Calu3 (cell line): ENCODE results near the gene CACNA1G. TPM values are rescaled to one million over a fixed set of nuclear protein-coding genes. Genes with fewer than 3 reads are reported as not detected.
A peak's percentile ranks its signal among the peaks of the same experiment; 100 is the strongest.

Source experiments
- BruUV-seq: library from RNA; stranded (reverse); fragments of 400-500 nt; replicated peaks from 2 replicates; lab custom pipeline; 2021; lab: Mats Ljungman, UMichigan
- CTCF ChIA-PET: fragments of 300-600 bp; sonication (Branson Sonifier 250); formaldehyde crosslinking; loops from one replicate; lab custom pipeline; 2022; ENCODE audit warnings: antibody characterized with exemption; lab: Charles Lee
- DNase-seq: peaks from one replicate; pipeline ENCODE4 v3.0.0; 2022
- H3K27ac Mint-ChIP-seq: one replicate; pipeline ENCODE4 v1.8.0; 2022; ENCODE audit warnings: mixed read lengths; ENCODE audit not compliant: unreplicated experiment
- H3K27me3 Mint-ChIP-seq: one replicate; pipeline ENCODE4 v1.8.0; 2022; ENCODE audit warnings: mixed read lengths; ENCODE audit not compliant: unreplicated experiment
- H3K36me3 Mint-ChIP-seq: one replicate; pipeline ENCODE4 v1.8.0; 2022; ENCODE audit warnings: mild to moderate bottlenecking, moderate library complexity, mixed read lengths; ENCODE audit not compliant: insufficient read depth, unreplicated experiment
- H3K4me1 Mint-ChIP-seq: one replicate; pipeline ENCODE4 v1.8.0; 2022; ENCODE audit warnings: mild to moderate bottlenecking, low read depth, mixed read lengths; ENCODE audit not compliant: unreplicated experiment
- H3K4me3 Mint-ChIP-seq: one replicate; pipeline ENCODE4 v1.8.0; 2022; ENCODE audit warnings: mild to moderate bottlenecking, low read depth, moderate library complexity, mixed read lengths; ENCODE audit not compliant: unreplicated experiment
- H3K9me3 Mint-ChIP-seq: one replicate; pipeline ENCODE4 v1.8.0; 2022; ENCODE audit warnings: low read depth, mixed read lengths; ENCODE audit not compliant: unreplicated experiment
- CTCF ChIP-seq: fragments of 200-600 bp; IDR thresholded peaks from one replicate; pipeline ENCODE4 v1.8.0; 2022; ENCODE audit warnings: antibody characterized with exemption; ENCODE audit not compliant: unreplicated experiment
- intact Hi-C: fragments of 100-400 bp; cut with micrococcal nuclease; formaldehyde crosslinking; loops from one replicate; pipeline ENCODE4 v1.10.0; 2022; ENCODE audit not compliant: unreplicated experiment
- total RNA-seq: library from RNA; stranded (reverse); gene quantifications from 2 replicates; pipeline ENCODE4 v1.2.3, GENCODE V29; 2022

Gene CACNA1G
- total RNA-seq, 1 experiment from 2014 or later: not detected

- Mint-ChIP-seq H3K4me1 (peaks cover 18% of the 10 kb centered on the region), H3K27ac (no peak overlapping the region), H3K36me3 (peaks cover 17% of the 10 kb centered on the region), H3K4me3 (no peak overlapping the region), H3K27me3 (no peaks in the 10 kb centered on the region), H3K9me3 (no peaks in the 10 kb centered on the region)
- BruUV-seq: no TSS peak
- TF ChIP-seq CTCF: no peak
- intact Hi-C loops: loop anchor here (10.0 kb wide), 1 partner anchor 406 kb away; no protein-coding TSS in a partner anchor
- CTCF ChIA-PET: no interaction called here
- DNase-seq: no peak
These were observed 11.7 kb upstream of the CACNA1G start for GRCh38 chr17:50548831-50549230.

- no peak overlapping the region for H3K4me3 Mint-ChIP-seq
- no TSS peak for BruUV-seq
- CTCF ChIA-PET: interaction anchor here (0.6 to 1.0 kb wide), 2 partner anchors 19 to 87 kb away, joined by 3 to 4 read pairs; no protein-coding TSS in a partner anchor
These were observed 11.1 kb upstream of the CACNA1G start for GRCh38 chr17:50549256-50549941.

GRCh38 chr17:50549969-50550368 is 10.5 kb upstream of the CACNA1G start:
- no peak overlapping the region for H3K27ac Mint-ChIP-seq
- H3K4me1 Mint-ChIP-seq: peaks cover 7% of the 10 kb centered on the region
- CTCF ChIA-PET: interaction anchor here (1.0 to 1.5 kb wide), 4 partner anchors 19 to 169 kb away, joined by 3 to 30 read pairs (median 12); partner anchors contain the start of gene LUC7L3
- TF ChIP-seq CTCF: no peak
- DNase-seq: no peak
- H3K4me3 Mint-ChIP-seq: no peak overlapping the region
- no TSS peak for BruUV-seq
- H3K27me3 Mint-ChIP-seq: no peaks in the 10 kb centered on the region
- intact Hi-C loops: loop anchor here (10.0 kb wide), 1 partner anchor 405 kb away; no protein-coding TSS in a partner anchor
- H3K9me3 Mint-ChIP-seq: no peaks in the 10 kb centered on the region
- H3K36me3 Mint-ChIP-seq: peaks cover 8% of the 10 kb centered on the region

More at GRCh38 chr17:50549256-50549941, 11.1 kb upstream of the CACNA1G start:
- H3K27ac Mint-ChIP-seq: no peak overlapping the region
- H3K27me3 Mint-ChIP-seq: no peaks in the 10 kb centered on the region
- no peaks in the 10 kb centered on the region for H3K9me3 Mint-ChIP-seq
- peaks cover 12% of the 10 kb centered on the region for H3K36me3 Mint-ChIP-seq
- DNase-seq: no peak
- no peak for TF ChIP-seq CTCF
- intact Hi-C loops: loop anchor here (10.0 kb wide), 1 partner anchor 405 kb away; no protein-coding TSS in a partner anchor
- H3K4me1 Mint-ChIP-seq: peaks cover 13% of the 10 kb centered on the region

GRCh38 chr17:50550661-50551432 is 9.7 kb upstream of the CACNA1G start:
- intact Hi-C loops: no loop called here
- CTCF ChIA-PET: interaction anchor here (0.6 to 1.5 kb wide), 17 partner anchors 8 to 255 kb away, joined by 3 to 30 read pairs (median 6); partner anchors contain the start of genes CACNA1G and LUC7L3
- BruUV-seq: no TSS peak
- no peaks in the 10 kb centered on the region for H3K4me1 Mint-ChIP-seq
- DNase-seq: peak; percentile 88
- no peaks in the 10 kb centered on the region for H3K9me3 Mint-ChIP-seq
- peaks cover 8% of the 10 kb centered on the region for H3K36me3 Mint-ChIP-seq
- no peaks in the 10 kb centered on the region for H3K27me3 Mint-ChIP-seq
- H3K27ac Mint-ChIP-seq: no peak overlapping the region
- H3K4me3 Mint-ChIP-seq: no peak overlapping the region
- TF ChIP-seq CTCF: peak; percentile 77
